Gastroesophageal sphincter (tissue), 4 donors: ENCODE data around the gene BRMS1. TPM values are rescaled to one million over a fixed set of nuclear protein-coding genes. Genes with fewer than 3 reads are reported as not detected.
A peak's percentile ranks its signal among the peaks of the same experiment; 100 is the strongest.
"Not testable (repeated sequence)": the region's sequence is repeated elsewhere in the genome, so short reads cannot be mapped to it uniquely, and the experiment has no call there.

Experiments used
- ATAC-seq: fragments of 150-250 bp; one replicate; pipeline ENCODE4 v1.9.1; 2016; ENCODE audit warnings: mild to moderate bottlenecking, moderate library complexity
- H3K27ac ChIP-seq, 4 donors: fragments of 200-600 bp; sonication (generic) in 3 of 4; 1 replicate in 3 of 4; 2 replicates in 1 of 4; pipeline ENCODE4 v1.5.1; 2016 to 2019
- H3K27me3 ChIP-seq: fragments of 200-600 bp; sonication (generic); one replicate; pipeline ENCODE4 v1.5.1; 2019
- H3K36me3 ChIP-seq, 2 donors: fragments of 200-600 bp; sonication (generic); one replicate each; pipeline ENCODE4 v1.5.1; 2019; ENCODE audit warnings: control low read depth in 1 of 2
- H3K4me1 ChIP-seq, 3 donors: fragments of 200-600 bp; sonication (generic); 1 replicate in 2 of 3; 2 replicates in 1 of 3; pipeline ENCODE4 v1.5.1; 2016 to 2019; ENCODE audit warnings: control low read depth in 2 of 3
- H3K4me3 ChIP-seq, 2 donors: fragments of 200-600 bp; sonication (generic); one replicate each; pipeline ENCODE4 v1.5.1; 2019; ENCODE audit warnings: mild to moderate bottlenecking in 1 of 2, moderate library complexity in 1 of 2
- H3K9me3 ChIP-seq, 3 donors: fragments of 200-600 bp; sonication (generic); one replicate each; pipeline ENCODE4 v1.5.1; 2017 to 2019; ENCODE audit warnings: control low read depth in 2 of 3
- EP300 ChIP-seq: sonication (generic); formaldehyde crosslinking; IDR thresholded peaks from one replicate; pipeline ENCODE4 v1.6.1; 2017; ENCODE audit warnings: antibody characterized with exemption, mild to moderate bottlenecking
- POLR2A ChIP-seq, 2 donors: fragments of 450-650 bp; IDR thresholded peaks; one replicate each; pipeline ENCODE4 v1.6.1; 2017; ENCODE audit warnings: antibody characterized with exemption in 2 of 2, mild to moderate bottlenecking in 2 of 2, moderate library complexity in 1 of 2
- POLR2AphosphoS5 ChIP-seq: sonication (generic); formaldehyde crosslinking; IDR thresholded peaks from one replicate; pipeline ENCODE4 v1.6.1; 2017; ENCODE audit warnings: antibody characterized with exemption
- WGBS, 2 donors: methylation state at CpG; one replicate each; pipeline ENCODE4 v1.1.5; 2018; ENCODE audit warnings: low coverage in 1 of 2; 5-methylcytosine and 5-hydroxymethylcytosine counted together
- total RNA-seq, 4 donors: library from RNA; depleted of rRNA; stranded (reverse); fragments of >200 nt; gene quantifications; one replicate each; pipeline ENCODE4 v1.1.0, GENCODE V29; 2016
- TF ChIP-seq, protein P1 (sequence below), 4 experiments: fragments of 200-600 bp in 2 of 4; fragments of 450-650 bp in 2 of 4; sonication (generic) in 1 of 4; IDR thresholded peaks; one replicate each; pipeline ENCODE4 v1.5.1; 2017 to 2019; ENCODE audit warnings: antibody characterized with exemption in 4 of 4, mild to moderate bottlenecking in 2 of 4, moderate library complexity in 2 of 4

Gene BRMS1
- total RNA-seq, 4 donors from 2014 or later, result 26.6 to 44.2 (median 35.5) TPM

DNA sequence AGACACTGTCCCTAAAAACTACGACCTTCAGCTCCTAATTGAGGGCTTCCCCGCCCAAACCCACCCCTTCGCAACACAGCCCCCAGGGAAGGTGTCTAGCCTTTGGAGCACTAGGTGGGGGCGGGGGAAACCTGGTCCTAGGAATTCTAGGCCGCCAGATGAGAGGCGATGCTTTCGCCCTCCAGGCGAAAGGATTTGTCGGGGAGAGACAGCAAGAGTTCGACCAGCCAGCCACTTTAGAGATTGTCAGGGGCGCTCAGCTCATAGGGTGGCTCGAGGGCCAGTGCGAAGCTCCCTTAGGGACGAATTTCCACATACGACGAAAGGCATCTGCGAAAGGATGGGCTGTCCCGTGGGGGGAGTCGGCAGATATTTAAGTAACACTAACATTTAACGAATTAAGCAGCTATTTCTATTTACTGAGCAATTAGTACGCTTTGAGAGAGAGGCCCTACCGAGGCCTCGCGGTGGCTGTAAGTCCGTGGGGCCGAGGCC lies 33.4 kb downstream of the BRMS1 start:
- no peaks in the 10 kb centered on the region for H3K9me3 ChIP-seq
- no peak for TF ChIP-seq POLR2AphosphoS5
- no peak for TF ChIP-seq EP300
- no peak for TF ChIP-seq POLR2A (IDR thresholded peaks at IDR 0.05)
- TF ChIP-seq, protein P1, sequence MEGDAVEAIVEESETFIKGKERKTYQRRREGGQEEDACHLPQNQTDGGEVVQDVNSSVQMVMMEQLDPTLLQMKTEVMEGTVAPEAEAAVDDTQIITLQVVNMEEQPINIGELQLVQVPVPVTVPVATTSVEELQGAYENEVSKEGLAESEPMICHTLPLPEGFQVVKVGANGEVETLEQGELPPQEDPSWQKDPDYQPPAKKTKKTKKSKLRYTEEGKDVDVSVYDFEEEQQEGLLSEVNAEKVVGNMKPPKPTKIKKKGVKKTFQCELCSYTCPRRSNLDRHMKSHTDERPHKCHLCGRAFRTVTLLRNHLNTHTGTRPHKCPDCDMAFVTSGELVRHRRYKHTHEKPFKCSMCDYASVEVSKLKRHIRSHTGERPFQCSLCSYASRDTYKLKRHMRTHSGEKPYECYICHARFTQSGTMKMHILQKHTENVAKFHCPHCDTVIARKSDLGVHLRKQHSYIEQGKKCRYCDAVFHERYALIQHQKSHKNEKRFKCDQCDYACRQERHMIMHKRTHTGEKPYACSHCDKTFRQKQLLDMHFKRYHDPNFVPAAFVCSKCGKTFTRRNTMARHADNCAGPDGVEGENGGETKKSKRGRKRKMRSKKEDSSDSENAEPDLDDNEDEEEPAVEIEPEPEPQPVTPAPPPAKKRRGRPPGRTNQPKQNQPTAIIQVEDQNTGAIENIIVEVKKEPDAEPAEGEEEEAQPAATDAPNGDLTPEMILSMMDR (IDR thresholded peaks at IDR 0.05), result peak in 1 of 4 experiments; percentile 96
- WGBS, 2 donors, result 0% methylated on average over 1 of the region's 26 CpGs; no CpG with 5 or more reads in 1 of the 2 donors
- peaks cover 0 to 47% (median 12%) of the 10 kb centered on the region in 3 donors for H3K4me1 ChIP-seq
- no peak for ATAC-seq
- H3K27ac ChIP-seq, result peak overlapping the region in 3 of 4 donors; percentile 91 to 96 (median 92)
- no peaks in the 10 kb centered on the region for H3K36me3 ChIP-seq
- peaks cover 4% of the 10 kb centered on the region for H3K27me3 ChIP-seq
- peak overlapping the region; percentile 33 to 55 for H3K4me3 ChIP-seq

DNA sequence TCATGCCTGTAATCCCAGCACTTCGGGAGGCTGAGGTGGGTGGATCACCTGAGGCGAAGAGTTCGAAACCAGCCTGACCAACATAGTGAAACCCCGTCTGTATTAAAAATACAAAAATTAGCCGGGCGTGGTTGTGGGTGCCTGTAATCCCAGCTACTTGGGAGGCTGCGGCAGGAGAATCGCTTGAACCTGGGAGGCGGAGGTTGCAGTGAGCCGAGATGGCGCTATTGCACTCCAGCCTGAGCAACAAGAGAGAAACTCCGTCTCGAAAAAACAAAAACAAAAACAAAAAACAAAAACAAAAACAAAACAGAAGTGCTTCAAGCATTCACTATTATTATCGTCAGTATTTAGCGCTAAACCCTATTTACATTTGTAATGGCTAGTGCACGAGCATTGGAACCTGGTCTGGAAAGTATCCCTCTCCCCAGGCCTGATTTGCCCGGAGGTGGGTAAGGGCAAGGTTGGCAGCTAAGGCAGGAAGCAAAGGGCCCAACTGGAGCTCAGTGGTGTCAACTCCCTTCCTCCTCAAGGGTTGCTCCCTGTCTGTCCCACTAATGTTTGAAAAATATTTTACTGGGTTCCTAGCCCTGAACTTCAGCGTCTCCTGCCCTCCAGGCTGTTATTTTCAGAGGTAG lies 34.0 kb downstream of the BRMS1 start:
- 86 to 100% methylated on average over 2 to 15 of the region's 18 CpGs for WGBS, 2 donors
- not testable (repeated sequence) for H3K36me3 ChIP-seq, H3K9me3 ChIP-seq, ATAC-seq, H3K4me3 ChIP-seq, H3K27me3 ChIP-seq
- Histone ChIP-seq H3K27ac (peak overlapping the region in 1 of 4 donors; percentile 91), H3K4me1 (peaks cover 0 to 42% (median 12%) of the 10 kb centered on the region in 3 donors)

DNA sequence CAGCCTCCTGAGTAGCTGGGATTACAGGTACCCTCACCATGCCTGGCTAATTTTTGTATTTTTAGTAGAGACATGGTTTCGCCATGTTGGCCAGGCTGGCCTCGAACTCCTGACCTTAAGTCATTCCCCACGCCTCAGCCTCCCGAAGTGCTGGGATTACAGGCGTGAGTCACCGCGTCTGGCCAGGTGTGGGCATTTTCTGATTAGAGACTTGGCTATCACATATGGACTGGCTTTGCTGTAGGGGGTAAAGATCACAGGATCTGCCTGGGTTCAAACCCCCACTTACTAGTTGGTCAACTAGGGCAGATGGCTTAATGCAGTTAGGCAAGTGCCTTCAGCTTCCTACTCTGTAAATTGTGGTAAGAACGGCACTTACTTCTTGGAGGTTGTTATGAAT lies 34.6 kb downstream of the BRMS1 start:
- Histone ChIP-seq H3K27ac (no peak overlapping the region), H3K4me1 (peaks cover 0 to 36% (median 12%) of the 10 kb centered on the region in 3 donors), H3K9me3 (no peaks in the 10 kb centered on the region), H3K4me3 (no peak overlapping the region), H3K27me3 (no peaks in the 10 kb centered on the region), H3K36me3 (no peaks in the 10 kb centered on the region)
- TF ChIP-seq POLR2AphosphoS5, result no peak
- TF ChIP-seq, protein P1 (IDR thresholded peaks at IDR 0.05), result no peak
- no peak for TF ChIP-seq POLR2A (IDR thresholded peaks at IDR 0.05)
- no peak for TF ChIP-seq EP300
- ATAC-seq, result no peak
- 68 to 100% methylated on average over 1 to 8 of the region's 8 CpGs for WGBS, 2 donors

DNA sequence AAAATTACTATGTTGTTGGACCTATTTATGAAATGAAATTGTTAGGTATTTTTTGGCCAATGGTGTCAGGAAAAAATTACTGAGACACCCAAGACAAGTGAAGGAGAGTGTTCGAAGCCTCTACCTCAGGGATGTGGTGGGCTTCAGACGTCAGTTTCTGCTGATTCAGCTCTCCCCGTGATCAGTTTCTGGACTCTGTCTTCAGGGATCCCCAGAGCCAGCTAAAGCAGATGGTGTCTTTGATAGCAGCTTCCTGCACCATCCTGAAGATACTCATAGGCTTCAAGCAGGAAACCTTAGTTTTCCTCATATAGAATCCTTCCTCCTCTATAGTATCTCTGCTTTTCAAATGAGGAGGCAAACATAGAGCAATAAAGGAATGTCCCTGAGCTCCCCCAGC lies 35.4 kb downstream of the BRMS1 start:
- TF ChIP-seq, protein P1 (IDR thresholded peaks at IDR 0.05), result no peak
- TF ChIP-seq POLR2A (IDR thresholded peaks at IDR 0.05), result no peak
- TF ChIP-seq POLR2AphosphoS5, result no peak
- no peak for TF ChIP-seq EP300
- Histone ChIP-seq H3K4me3 (no peak overlapping the region), H3K36me3 (no peaks in the 10 kb centered on the region), H3K27me3 (no peaks in the 10 kb centered on the region), H3K4me1 (peaks cover 0 to 27% (median 12%) of the 10 kb centered on the region in 3 donors), H3K27ac (no peak overlapping the region), H3K9me3 (no peaks in the 10 kb centered on the region)
- 26 to 65% methylated on average over 3 of the region's 3 CpGs for WGBS, 2 donors
- ATAC-seq, result no peak

DNA sequence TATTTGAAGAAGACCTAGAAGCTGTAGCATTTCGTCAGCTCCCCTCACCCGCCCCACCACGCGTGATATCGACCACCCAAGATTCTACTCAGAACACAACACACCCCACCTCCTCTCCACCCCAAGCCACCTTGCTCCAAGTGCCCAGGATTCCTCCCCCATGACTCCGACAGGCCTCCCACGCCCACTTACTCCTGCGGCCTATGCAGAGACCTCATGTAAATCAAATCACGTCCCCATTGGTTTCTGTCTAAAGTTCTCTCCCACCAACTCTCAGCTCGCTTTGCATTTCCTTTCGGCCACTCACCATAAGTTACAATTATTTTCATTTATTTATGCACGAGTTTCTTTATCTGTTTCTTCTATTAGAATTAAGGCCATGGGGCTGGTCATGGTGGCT lies 42.2 kb downstream of the BRMS1 start:
- Histone ChIP-seq H3K27ac (no peak overlapping the region), H3K4me1 (no peaks in the 10 kb centered on the region), H3K4me3 (no peak overlapping the region), H3K9me3 (no peaks in the 10 kb centered on the region), H3K36me3 (no peaks in the 10 kb centered on the region), H3K27me3 (no peaks in the 10 kb centered on the region)
- no peak for TF ChIP-seq POLR2A (IDR thresholded peaks at IDR 0.05)
- TF ChIP-seq EP300, result no peak
- no peak for TF ChIP-seq POLR2AphosphoS5
- ATAC-seq, result no peak
- 76 to 82% methylated on average over 8 to 12 of the region's 12 CpGs for WGBS, 2 donors

DNA sequence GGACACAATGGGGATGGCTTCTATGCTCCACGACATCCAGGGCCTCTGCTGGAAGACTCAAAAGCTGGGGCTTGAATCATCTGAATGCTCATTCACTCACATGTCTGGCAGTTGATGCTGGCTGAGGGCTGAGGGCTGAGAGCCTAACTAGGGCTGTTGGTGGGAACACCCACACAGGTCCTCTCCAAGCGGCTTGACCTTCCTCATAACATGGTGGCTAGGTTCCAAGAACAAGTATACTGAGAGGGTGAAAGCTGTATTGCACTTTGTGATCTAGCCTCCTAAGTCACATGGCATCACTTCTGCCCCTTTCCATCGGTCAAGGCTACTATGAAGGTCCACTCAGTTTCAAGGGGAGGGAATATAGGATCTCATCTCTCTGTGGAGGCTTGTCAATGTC lies 45.7 kb downstream of the BRMS1 start:
- Histone ChIP-seq H3K27ac (no peak overlapping the region), H3K36me3 (no peaks in the 10 kb centered on the region), H3K27me3 (peaks cover 28% of the 10 kb centered on the region), H3K9me3 (no peaks in the 10 kb centered on the region), H3K4me1 (no peaks in the 10 kb centered on the region), H3K4me3 (no peak overlapping the region)
- TF ChIP-seq, protein P1 (IDR thresholded peaks at IDR 0.05), result no peak
- TF ChIP-seq POLR2AphosphoS5, result no peak
- no peak for TF ChIP-seq POLR2A (IDR thresholded peaks at IDR 0.05)
- no peak for TF ChIP-seq EP300
- no CpG with 5 or more reads among the region's 3 CpGs for WGBS, 2 donors
- no peak for ATAC-seq
